Transverse colon (tissue), 4 donors: ENCODE results near the gene C17orf78.

Experiments
- CTCF ChIP-seq, 5 experiments: fragments of 200-600 bp in 3 of 5; fragments of 450-650 bp in 2 of 5; sonication (generic) in 3 of 5; IDR thresholded peaks; 1 replicate in 2 of 5; 2 replicates in 3 of 5; pipeline ENCODE4 v1.5.1; 2016 to 2017; ENCODE audit warnings: antibody characterized with exemption in 5 of 5, inconsistent platforms in 3 of 5, mild to moderate bottlenecking in 2 of 5, moderate library complexity in 1 of 5
- EP300 ChIP-seq: sonication (generic); formaldehyde crosslinking; IDR thresholded peaks from one replicate; pipeline ENCODE4 v1.6.1; 2017; ENCODE audit warnings: antibody characterized with exemption, low read depth
- POLR2A ChIP-seq: fragments of 450-650 bp; IDR thresholded peaks from one replicate; pipeline ENCODE4 v1.6.1; 2016; ENCODE audit warnings: antibody characterized with exemption, mild to moderate bottlenecking, moderate library complexity
- POLR2AphosphoS5 ChIP-seq, 3 donors: sonication (generic); formaldehyde crosslinking; IDR thresholded peaks; one replicate each; pipeline ENCODE4 v1.6.1; 2016; ENCODE audit warnings: antibody characterized with exemption in 3 of 3

GRCh38 chr17:37339321-37339720, 36.5 kb upstream of the C17orf78 start:
- TF ChIP-seq CTCF (IDR thresholded peaks at IDR 0.05) (no peak), POLR2A (no peak), EP300 (no peak), POLR2AphosphoS5 (IDR thresholded peaks at IDR 0.05) (no peak)
